Measurements from ENCODE around the gene MAPKAP1.

MAPKAP1 gene

GRCh38 chr9:125507226-125507625 is 199.8 kb downstream of the MAPKAP1 start:
- no peak for DNase-seq

GRCh38 chr9:125505988-125506438 is 201.0 kb downstream of the MAPKAP1 start:
- no peak for DNase-seq

- DNase-seq, result no peak
These were observed 202.4 kb downstream of the MAPKAP1 start for GRCh38 chr9:125504616-125505015.

- no peak for DNase-seq
These were observed 209.1 kb downstream of the MAPKAP1 start for GRCh38 chr9:125497906-125498305.

GRCh38 chr9:125497478-125497877 is 209.5 kb downstream of the MAPKAP1 start:
- DNase-seq, result no peak

GRCh38 chr9:125496313-125496834 is 210.6 kb downstream of the MAPKAP1 start:
- DNase-seq, result no peak

- DNase-seq, result no peak
These were observed 211.6 kb downstream of the MAPKAP1 start for GRCh38 chr9:125495172-125496119.

GRCh38 chr9:125494653-125494915 is 212.4 kb downstream of the MAPKAP1 start:
- no peak for DNase-seq

GRCh38 chr9:125493881-125494652 is 212.9 kb downstream of the MAPKAP1 start:
- DNase-seq, result no peak

GRCh38 chr9:125493384-125493783 is 213.6 kb downstream of the MAPKAP1 start:
- DNase-seq, result no peak

GRCh38 chr9:125492719-125493118 is 214.3 kb downstream of the MAPKAP1 start:
- DNase-seq, result no peak

GRCh38 chr9:125487842-125488241 is 219.2 kb downstream of the MAPKAP1 start:
- DNase-seq, result no peak

- DNase-seq, result no peak
These were observed 220.4 kb downstream of the MAPKAP1 start for GRCh38 chr9:125486576-125486975.

GRCh38 chr9:125486152-125486508 is 220.9 kb downstream of the MAPKAP1 start:
- no peak for DNase-seq

GRCh38 chr9:125485471-125486151 is 221.4 kb downstream of the MAPKAP1 start:
- DNase-seq, result no peak

- DNase-seq, result no peak
These were observed 222.4 kb downstream of the MAPKAP1 start for GRCh38 chr9:125484350-125485282.

- no peak for DNase-seq
These were observed 223.3 kb downstream of the MAPKAP1 start for GRCh38 chr9:125483697-125484096.

GRCh38 chr9:125479846-125480615 is 227.0 kb downstream of the MAPKAP1 start:
- DNase-seq, result no peak

GRCh38 chr9:125477089-125477544 is 229.9 kb downstream of the MAPKAP1 start:
- DNase-seq, result no peak

GRCh38 chr9:125476645-125477044 is 230.4 kb downstream of the MAPKAP1 start:
- no peak for DNase-seq

GRCh38 chr9:125475385-125475784 is 231.6 kb downstream of the MAPKAP1 start:
- no peak for DNase-seq

All from NCI-H1694 (cell line).